HG02981 (cell line): ENCODE data around the gene ADK.
A peak's percentile ranks its signal among the peaks of the same experiment; 100 is the strongest.

Experiments used
- ATAC-seq: cut with Tn5 transposase; IDR thresholded peaks from one replicate; pipeline ENCODE4 v1.9.1; 2021; ENCODE audit warnings: mild to moderate bottlenecking, moderate library complexity; ENCODE audit not compliant: unreplicated experiment

Gene ADK

GRCh38 chr10:74642901-74643595 lies 492.0 kb downstream of the ADK start:
- no peak for ATAC-seq

DNA sequence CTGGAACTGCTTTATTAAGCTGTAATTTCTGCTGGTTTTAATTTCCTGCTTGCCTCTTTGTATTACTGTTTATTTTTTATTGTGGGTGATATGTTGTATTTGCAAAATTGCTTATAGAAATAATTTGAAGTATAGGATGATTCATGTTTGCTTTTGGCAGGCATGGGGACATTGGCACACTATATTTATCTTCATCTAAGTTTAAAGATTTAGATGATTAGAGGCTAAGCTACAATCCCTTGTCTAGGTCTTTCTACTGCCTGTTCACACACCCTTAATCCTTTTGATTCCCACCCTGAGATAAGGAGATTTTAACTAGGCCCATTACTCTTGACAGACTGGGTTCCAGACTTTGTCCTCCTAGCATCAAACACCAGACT lies 492.6 kb downstream of the ADK start:
- no peak for ATAC-seq

GRCh38 chr10:74644738-74645137 lies 493.7 kb downstream of the ADK start:
- ATAC-seq, result no peak

GRCh38 chr10:74645692-74646091 lies 494.7 kb downstream of the ADK start:
- no peak for ATAC-seq

DNA sequence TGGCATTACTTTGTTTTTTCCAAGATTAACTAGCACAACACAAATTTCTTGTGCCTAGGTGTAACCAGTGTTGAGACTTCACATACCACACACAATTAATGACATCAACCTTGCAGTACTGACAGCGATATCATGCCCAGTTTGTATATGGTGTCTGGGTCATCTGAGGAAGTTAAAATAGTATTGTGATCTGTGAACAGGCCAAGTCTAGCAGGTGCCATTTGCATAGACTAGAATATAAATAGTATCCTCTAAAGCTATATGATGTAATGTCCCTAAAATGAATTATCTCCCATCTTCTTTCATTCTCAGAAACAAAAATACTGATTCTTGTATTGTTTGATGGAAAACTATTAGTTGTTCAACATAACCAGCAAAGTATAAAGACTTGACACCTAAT lies 499.6 kb downstream of the ADK start:
- no peak for ATAC-seq

DNA sequence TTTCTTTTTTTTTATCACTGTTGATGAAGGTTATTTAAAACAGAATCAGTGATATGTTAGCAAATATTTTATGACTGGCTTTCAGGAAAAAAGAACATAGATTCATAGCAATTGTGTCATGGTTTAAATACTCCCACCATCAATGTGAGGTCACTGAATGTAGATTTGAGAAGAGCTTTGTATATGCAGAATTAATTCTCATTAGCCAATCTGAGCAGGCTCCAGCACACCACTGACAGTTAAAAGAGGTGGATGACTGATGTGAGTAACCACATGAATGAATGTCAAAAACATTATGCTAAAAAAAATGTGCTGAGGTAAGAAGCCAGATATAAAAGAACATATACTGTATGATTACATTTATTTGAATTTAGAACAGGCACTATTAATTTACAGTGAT lies 500.5 kb downstream of the ADK start:
- ATAC-seq, result no peak

DNA sequence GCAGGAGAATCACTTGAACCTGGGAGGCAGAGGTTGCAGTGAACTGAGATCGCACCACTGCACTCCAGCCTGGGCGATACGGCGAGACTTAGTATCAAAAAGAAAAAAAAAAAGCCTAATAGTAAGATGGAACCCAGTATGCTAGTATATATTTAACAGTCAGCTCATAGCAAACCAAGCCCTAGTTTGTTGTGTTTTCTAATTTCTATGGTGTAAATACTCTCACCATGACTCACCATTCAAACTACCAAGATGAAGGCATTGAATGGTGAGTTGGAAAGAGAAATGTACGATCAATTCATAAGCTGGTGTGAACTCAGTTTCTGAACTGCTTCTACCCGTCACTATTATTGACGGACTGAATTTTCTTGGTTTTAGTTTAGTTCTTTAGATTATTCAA lies 501.6 kb downstream of the ADK start:
- no peak for ATAC-seq

DNA sequence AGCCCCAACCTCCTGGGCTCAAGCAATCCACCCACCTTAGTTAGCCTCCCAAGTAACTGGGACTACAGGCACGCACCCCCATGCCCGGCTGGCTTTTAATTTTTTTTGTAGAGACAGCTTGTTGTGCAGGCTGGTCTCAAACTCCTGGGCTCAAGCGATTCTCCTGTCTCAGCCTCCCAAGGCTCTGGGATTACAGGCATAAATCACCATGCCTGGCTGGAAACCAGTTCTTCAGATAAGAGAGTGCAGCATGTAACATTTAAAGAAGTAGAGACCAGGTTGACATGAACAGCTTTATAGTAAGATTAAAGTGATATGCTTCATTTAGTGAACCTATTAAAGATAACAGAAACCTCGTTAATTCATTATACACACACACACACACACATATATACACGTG lies 507.5 kb downstream of the ADK start:
- ATAC-seq, result no peak

DNA sequence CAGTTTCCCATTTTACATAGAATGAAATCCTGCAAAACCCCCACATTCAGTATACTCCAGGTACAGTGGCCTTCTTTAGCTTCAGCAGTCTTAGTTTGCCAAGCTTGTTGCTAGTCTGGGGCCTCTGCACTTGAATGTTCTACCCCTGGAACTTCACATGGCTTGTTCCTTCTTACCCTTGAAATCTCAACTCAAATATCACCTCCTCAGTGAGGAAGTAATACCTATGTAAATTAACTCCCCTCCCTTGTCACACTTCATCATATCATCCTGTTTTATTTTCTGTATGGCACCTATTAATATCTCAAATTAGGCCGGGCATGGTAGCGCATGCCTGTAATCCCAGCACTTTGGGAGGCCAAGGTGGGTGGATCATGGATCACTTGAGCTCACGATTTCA lies 511.6 kb downstream of the ADK start:
- ATAC-seq, result no peak

DNA sequence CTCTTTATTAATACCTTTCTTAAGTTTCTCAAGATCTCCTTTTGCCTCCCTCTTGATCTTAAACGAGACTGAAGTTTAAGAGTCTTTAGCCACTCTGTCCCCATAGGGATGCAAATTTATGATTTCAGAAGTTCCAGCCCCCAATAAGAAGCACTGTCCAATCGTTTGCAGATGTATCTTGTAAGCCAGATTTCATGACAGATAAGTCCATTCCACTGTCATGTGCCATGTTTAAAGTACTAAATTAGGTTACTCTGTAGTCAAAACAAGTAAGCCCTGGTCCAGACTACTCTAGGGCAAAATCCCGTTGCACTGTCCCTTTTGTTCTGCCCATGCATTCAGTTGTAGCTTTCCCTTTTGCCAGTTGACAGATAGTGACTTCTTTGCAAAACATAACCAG lies 518.2 kb downstream of the ADK start:
- ATAC-seq, result no peak

DNA sequence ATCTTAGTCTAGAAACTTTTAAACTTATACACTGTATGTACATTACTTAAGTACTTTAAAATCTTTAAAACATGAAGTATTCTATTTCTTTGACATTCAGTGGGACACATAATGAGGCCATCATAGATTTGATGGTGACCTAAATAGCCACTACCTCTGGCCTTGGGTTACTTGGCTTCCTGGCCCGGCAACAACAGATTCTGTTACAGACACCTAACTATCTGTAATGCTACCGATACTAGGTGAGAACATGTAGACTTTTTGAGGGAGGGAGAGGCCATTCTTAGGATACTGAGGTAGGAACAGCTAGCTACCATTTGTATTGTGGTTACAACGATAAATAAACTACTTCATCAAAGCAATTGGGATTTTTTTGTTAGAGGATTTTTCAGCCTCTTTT lies 520.7 kb downstream of the ADK start:
- no peak for ATAC-seq

DNA sequence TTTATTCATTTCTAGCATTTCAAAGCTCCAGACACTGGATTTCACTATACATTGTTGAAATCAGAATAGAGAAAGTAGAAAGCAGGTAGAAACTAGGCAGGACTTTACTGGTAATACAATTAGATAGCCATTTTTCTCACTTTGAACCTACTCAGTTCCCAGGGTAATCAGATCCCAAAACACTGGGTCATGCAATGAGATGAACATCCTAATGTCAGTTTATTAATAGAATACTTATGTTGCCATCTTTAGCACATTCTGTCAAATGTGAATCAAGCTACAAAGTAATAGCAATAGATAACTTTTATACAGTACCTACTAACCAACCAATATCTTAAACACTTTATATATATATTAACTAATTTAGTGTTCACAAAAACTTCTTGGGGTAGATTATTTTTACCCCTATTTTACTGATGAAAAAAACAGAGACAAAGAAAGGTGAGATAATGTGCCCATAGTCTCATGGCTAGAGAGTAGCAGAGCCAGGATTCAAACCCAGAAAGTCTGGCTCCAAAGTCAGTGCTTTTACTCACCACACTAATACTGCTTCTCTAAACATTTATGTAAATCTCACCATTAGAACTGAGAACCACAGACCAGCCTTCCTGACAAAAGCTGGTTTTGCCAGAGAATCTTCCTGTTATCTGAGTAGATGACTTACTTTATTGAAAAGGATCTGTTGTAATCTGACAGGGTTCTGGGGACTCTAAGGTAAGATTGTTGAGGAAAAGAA lies 521.6 kb downstream of the ADK start:
- no peak for ATAC-seq

- ATAC-seq, result no peak
These were observed 523.9 kb downstream of the ADK start for GRCh38 chr10:74674927-74675326.

DNA sequence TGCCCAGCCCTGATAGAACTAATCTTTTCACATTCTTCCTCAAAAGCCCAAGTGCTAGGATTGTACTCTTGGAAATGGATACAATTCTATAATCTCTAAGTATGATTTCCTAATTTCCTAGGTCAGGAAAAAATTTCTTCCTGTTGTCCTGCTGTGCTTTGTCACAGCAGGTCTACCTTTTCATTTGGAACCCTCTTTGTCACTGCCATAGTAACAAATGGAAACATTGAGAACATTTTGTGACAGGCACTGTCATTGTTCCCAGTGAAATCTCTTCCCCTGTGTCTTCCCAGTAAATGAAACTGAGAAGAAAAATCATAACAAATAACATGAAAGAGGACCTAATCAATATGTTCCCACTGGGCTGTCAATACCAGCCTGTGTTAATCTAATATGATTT lies 524.5 kb downstream of the ADK start:
- ATAC-seq, result no peak

DNA sequence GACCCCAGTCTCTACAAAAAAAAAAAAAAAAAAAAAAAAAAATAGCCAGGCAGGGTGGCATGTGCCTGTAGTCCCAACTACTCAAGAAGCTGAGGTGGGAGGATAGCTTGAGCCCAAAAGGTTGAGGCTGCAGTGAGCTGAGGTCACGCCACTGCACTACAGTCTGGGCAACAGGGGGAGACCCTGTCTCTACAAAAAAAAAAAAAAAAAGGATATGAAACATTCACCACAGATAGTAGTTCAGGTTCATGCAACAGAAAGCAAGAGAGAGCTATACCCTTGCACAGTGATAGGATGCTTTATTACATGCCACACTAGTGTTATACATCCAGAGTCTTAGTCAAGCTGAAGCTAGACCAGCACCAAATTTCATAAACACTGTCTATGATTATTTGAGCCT lies 526.9 kb downstream of the ADK start:
- ATAC-seq, result peak; percentile 79

DNA sequence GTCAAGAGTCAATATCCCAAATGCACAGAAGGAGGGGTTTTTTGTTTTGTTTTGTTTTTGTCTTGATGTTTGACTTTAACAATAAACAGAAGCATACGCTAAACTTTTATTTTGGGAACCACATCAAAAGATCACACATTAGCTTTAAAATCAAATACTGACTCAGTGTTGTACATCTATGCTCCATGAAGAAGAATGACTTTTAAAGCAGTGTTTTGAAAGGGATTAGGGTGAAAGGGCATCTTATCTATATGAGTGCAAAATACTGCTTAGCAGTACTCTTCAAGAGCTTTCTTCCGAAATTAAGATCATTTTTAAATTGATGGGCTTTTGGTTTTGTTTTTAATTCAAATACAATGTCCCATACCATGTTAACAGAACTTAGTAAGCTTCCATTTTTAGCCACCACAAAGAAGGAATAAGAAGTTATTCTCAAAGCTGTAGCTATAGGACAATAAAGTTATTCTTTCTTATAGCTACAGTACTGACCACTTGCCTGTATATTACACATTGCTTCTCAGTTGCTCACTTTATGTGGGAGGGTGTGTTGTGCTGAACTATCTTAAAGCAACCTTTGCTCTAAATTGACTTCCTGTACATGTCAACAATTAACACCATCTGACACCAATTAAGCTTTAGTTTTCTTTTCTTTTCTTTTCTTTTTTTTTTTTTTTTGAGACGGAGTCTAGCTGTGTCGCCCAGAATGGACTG lies 531.1 kb downstream of the ADK start:
- ATAC-seq, result no peak

GRCh38 chr10:74683067-74683466 lies 532.0 kb downstream of the ADK start:
- ATAC-seq, result no peak

GRCh38 chr10:74683621-74684364 lies 532.8 kb downstream of the ADK start:
- ATAC-seq, result no peak

- ATAC-seq, result no peak
These were observed 533.4 kb downstream of the ADK start for GRCh38 chr10:74684462-74684861.

DNA sequence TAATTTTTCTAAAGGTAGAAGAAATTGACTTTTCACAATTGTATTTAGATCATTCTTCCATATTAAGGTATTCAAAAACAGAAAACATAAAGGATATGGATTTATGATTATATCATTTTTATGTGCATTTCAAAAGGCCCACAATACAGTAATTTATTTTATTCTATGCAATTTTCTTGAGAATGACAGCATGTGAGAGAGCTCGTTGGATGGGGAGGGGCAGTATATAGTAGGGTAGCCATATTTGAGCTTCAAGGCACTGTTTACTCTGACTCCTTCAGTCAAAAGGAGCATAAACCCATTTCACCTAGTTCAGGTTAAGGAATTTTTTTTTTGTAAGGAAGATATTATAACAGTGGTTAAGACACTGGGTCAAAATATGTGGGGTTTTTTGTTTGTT lies 534.5 kb downstream of the ADK start:
- ATAC-seq, result no peak

GRCh38 chr10:74690393-74690792 lies 539.4 kb downstream of the ADK start:
- no peak for ATAC-seq
